DND-41 (cell line): Measurements from ENCODE around the gene FAM83G.
"Not testable (repeated sequence)": the region's sequence is repeated elsewhere in the genome, so short reads cannot be mapped to it uniquely, and the experiment has no call there.

Source experiments
- ATAC-seq: fragments of 200-7000 bp; cut with Tn5 transposase; 3 replicates; pipeline ENCODE4 v1.9.1; 2021; ENCODE audit warnings: low read depth; ENCODE audit not compliant: insufficient read depth
- DNase-seq: peaks from one replicate; pipeline ENCODE4 v3.0.0-alpha.2; 2020
- H2AFZ ChIP-seq: 2 replicates; pipeline ENCODE4 v1.6.0; 2012; ENCODE audit warnings: low read depth, low read length
- H3K27ac ChIP-seq: 2 replicates; pipeline ENCODE4 v1.5.1; 2012; ENCODE audit warnings: low read length, inconsistent platforms
- H3K27me3 ChIP-seq: fragments of 200-600 bp; sonication (generic); 2 replicates; pipeline ENCODE4 v1.6.0; 2012; ENCODE audit warnings: low read length, mild to moderate bottlenecking, inconsistent platforms; ENCODE audit not compliant: insufficient read depth, poor library complexity
- H3K36me3 ChIP-seq: 2 replicates; pipeline ENCODE4 v1.5.1; 2012; ENCODE audit warnings: low read length, inconsistent platforms; ENCODE audit not compliant: insufficient read depth
- H3K4me1 ChIP-seq: 2 replicates; pipeline ENCODE4 v1.5.1; 2012; ENCODE audit warnings: mild to moderate bottlenecking, low read length; ENCODE audit not compliant: insufficient read depth
- H3K4me2 ChIP-seq: 2 replicates; pipeline ENCODE4 v1.6.0; 2012; ENCODE audit warnings: mild to moderate bottlenecking, moderate library complexity, low read length, inconsistent platforms; ENCODE audit not compliant: insufficient read depth
- H3K4me3 ChIP-seq, 2 experiments: fragments of 200-600 bp in 1 of 2; shearing (Covaris generic) in 1 of 2; 2 replicates each; pipeline ENCODE4 v1.5.1; 2012 to 2016; ENCODE audit warnings: inconsistent platforms in 2 of 2, low read length in 2 of 2, mild to moderate bottlenecking in 2 of 2, low read depth in 1 of 2, moderate library complexity in 1 of 2
- H3K79me2 ChIP-seq: 2 replicates; pipeline ENCODE4 v1.6.0; 2012; ENCODE audit warnings: low read length, inconsistent platforms; ENCODE audit not compliant: insufficient read depth
- H3K9ac ChIP-seq: 2 replicates; pipeline ENCODE4 v1.6.0; 2012; ENCODE audit warnings: low read depth, mild to moderate bottlenecking, inconsistent platforms, low read length, moderate library complexity
- H3K9me3 ChIP-seq: 2 replicates; pipeline ENCODE4 v1.5.1; 2012; ENCODE audit warnings: low read length, moderate library complexity, mild to moderate bottlenecking, inconsistent platforms; ENCODE audit not compliant: insufficient read depth, severe bottlenecking
- H4K20me1 ChIP-seq: 2 replicates; pipeline ENCODE4 v1.6.0; 2012; ENCODE audit warnings: low read length; ENCODE audit not compliant: insufficient read depth
- CTCF ChIP-seq: IDR thresholded peaks from 2 replicates; pipeline ENCODE4 v1.5.1; 2012; ENCODE audit warnings: borderline replicate concordance, low read length, moderate library complexity, mild to moderate bottlenecking; ENCODE audit not compliant: poor library complexity, severe bottlenecking; ENCODE audit errors: extremely low read depth
- EZH2 ChIP-seq: IDR thresholded peaks from 3 replicates; pipeline ENCODE4 v1.6.1; 2012; ENCODE audit warnings: borderline replicate concordance, low read depth, mild to moderate bottlenecking, moderate library complexity, low read length, inconsistent platforms; ENCODE audit not compliant: severe bottlenecking

FAM83G gene

DNA sequence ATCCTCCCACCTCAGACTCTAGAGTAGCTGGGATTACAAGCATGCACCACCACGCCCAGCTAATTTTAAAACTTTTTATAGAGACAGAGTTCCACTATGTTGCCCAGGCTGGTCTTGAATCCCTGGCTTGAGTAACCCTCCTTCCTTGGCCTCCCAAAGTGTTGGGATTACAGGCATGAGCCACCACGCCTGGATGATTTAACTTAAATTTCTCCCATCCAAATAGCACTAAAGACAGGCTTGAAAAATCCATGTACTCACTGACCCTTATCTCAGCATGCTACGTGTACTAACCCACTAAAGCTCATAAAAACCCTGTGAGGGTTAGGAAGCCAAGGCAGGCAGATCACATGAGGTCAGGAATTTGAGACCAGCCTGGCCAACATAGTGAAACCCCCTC lies 48.0 kb downstream of the FAM83G start:
- H4K20me1 ChIP-seq = peaks cover 13% of the 10 kb centered on the region
- peaks cover 8% of the 10 kb centered on the region for H3K4me1 ChIP-seq
- no peak overlapping the region for H3K27ac ChIP-seq
- no peak overlapping the region for H3K9ac ChIP-seq
- TF ChIP-seq EZH2 (no peak), CTCF (no peak)
- no peak overlapping the region for H3K4me2 ChIP-seq
- H3K4me3 ChIP-seq = no peak overlapping the region
- DNase-seq (no peak), ATAC-seq (no peak)
- H3K9me3 ChIP-seq = no peaks in the 10 kb centered on the region
- no peaks in the 10 kb centered on the region for H3K79me2 ChIP-seq
- no peaks in the 10 kb centered on the region for H3K27me3 ChIP-seq
- H3K36me3 ChIP-seq = no peaks in the 10 kb centered on the region
- H2AFZ ChIP-seq = no peak overlapping the region

DNA sequence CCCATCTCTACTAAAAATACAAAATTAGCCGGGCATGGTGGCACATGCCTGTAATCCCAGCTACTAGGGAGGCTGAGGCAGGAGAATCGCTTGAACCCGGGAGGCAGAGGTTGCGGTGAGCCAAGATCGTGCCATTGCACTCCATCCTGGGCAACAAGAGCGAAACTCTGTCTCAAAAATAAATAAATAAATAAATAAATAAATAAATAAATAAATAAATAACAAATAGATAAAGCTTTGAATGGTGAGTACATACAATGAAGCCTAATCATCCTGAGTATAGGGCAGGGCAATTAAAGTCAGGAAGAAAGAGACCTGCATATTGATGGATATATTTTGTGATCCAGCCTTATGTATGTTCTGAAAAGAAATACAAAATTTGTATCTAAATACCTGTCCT lies 48.5 kb downstream of the FAM83G start:
- not testable (repeated sequence) for H3K4me1 ChIP-seq, ATAC-seq, H3K4me2 ChIP-seq, H3K4me3 ChIP-seq, H3K9ac ChIP-seq, H3K27me3 ChIP-seq, H3K9me3 ChIP-seq, H2AFZ ChIP-seq, H3K36me3 ChIP-seq, H3K79me2 ChIP-seq, H3K27ac ChIP-seq, DNase-seq
- peaks cover 13% of the 10 kb centered on the region for H4K20me1 ChIP-seq

GRCh38 chr17:18955009-18955408 lies 49.6 kb downstream of the FAM83G start:
- H3K9me3 ChIP-seq = no peaks in the 10 kb centered on the region
- no peaks in the 10 kb centered on the region for H3K27me3 ChIP-seq
- DNase-seq = no peak
- H3K4me2 ChIP-seq = no peak overlapping the region
- ATAC-seq = no peak
- H3K4me3 ChIP-seq = no peak overlapping the region
- 0 out of 2 replicates have a peak overlapping the region, but pooled peaks have one; percentile 52 for H2AFZ ChIP-seq
- H3K27ac ChIP-seq = no peak overlapping the region
- 0 out of 2 replicates have a peak, but pooled peaks cover 5% of the 10 kb centered on the region for H4K20me1 ChIP-seq
- H3K4me1 ChIP-seq = peaks cover 8% of the 10 kb centered on the region
- no peak overlapping the region for H3K9ac ChIP-seq
- TF ChIP-seq EZH2 (no peak), CTCF (no peak)
- no peaks in the 10 kb centered on the region for H3K79me2 ChIP-seq
- no peaks in the 10 kb centered on the region for H3K36me3 ChIP-seq

DNA sequence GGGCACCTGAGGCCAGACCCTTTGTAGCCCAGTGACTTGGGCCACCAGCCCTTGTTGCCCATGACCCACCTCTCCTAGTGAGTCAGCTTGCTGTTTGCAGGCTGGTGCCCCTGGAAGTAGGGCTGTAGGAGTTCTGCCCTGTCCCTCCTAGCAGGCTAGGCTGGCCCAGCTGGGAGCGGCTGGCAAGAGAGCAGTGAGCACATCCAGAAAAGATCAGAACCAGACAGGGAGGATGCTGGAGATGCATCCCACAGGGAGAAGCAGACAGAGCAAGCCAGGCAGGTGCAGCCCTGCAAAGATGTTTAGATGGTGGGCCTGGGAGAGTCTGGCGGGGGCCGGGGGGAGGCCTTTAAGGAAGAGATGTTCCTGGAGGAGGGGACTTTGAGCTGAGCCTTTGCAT lies 50.2 kb downstream of the FAM83G start:
- no peak for TF ChIP-seq CTCF
- TF ChIP-seq EZH2 = no peak
- H3K4me3 ChIP-seq = no peak overlapping the region
- peaks cover 6% of the 10 kb centered on the region for H3K27me3 ChIP-seq
- no peaks in the 10 kb centered on the region for H3K9me3 ChIP-seq
- H3K4me1 ChIP-seq = peaks cover 8% of the 10 kb centered on the region
- no peaks in the 10 kb centered on the region for H3K36me3 ChIP-seq
- ATAC-seq (no peak), DNase-seq (no peak)
- no peak overlapping the region for H2AFZ ChIP-seq
- H3K9ac ChIP-seq = no peak overlapping the region
- H3K4me2 ChIP-seq = no peak overlapping the region
- H3K79me2 ChIP-seq = no peaks in the 10 kb centered on the region
- H4K20me1 ChIP-seq = 0 out of 2 replicates have a peak, but pooled peaks cover 2% of the 10 kb centered on the region
- H3K27ac ChIP-seq = no peak overlapping the region
